ENCODE measurements around the gene CLDN25.
"Not testable (repeated sequence)": the region's sequence is repeated elsewhere in the genome, so short reads cannot be mapped to it uniquely, and the experiment has no call there.

CLDN25 gene

GRCh38 chr11:113752932-113753331 is 26.7 kb upstream of the CLDN25 start:
- H3K4me3 ChIP-seq (ENCODE audit: low read depth, low read length), result no peak overlapping the region
- no peaks in the 10 kb centered on the region for H3K79me2 ChIP-seq (ENCODE audit: control insufficient read depth, insufficient read depth, low read length, poor library complexity)
- H3K4me1 ChIP-seq (ENCODE audit: control insufficient read depth in 1 of 2, insufficient read depth in 2 of 2, low read length in 2 of 2), result no peaks in the 10 kb centered on the region
- H2AFZ ChIP-seq (ENCODE audit: insufficient read depth, low read length, poor library complexity), result no peak overlapping the region
- H3K4ac ChIP-seq (ENCODE audit: low read depth, low read length), result no peak overlapping the region
- WGBS (ENCODE audit: extremely low coverage, insufficient coverage, insufficient read length), result no CpG with 5 or more reads among the region's 3 CpGs
- H3K79me1 ChIP-seq (ENCODE audit: low read length), result no peaks in the 10 kb centered on the region
- H2AK5ac ChIP-seq (ENCODE audit: low read length), result no peak overlapping the region
- no peak for DNase-seq
- no peak overlapping the region for H2BK12ac ChIP-seq (ENCODE audit: low read length)
- H3K9me3 ChIP-seq (ENCODE audit: insufficient read depth, low read depth, low read length), result no peaks in the 10 kb centered on the region
- H3K4me2 ChIP-seq (ENCODE audit: low read length), result no peak overlapping the region
- no peak overlapping the region for H2BK120ac ChIP-seq (ENCODE audit: insufficient read depth, low read length, poor library complexity)
- H4K8ac ChIP-seq (ENCODE audit: low read depth, low read length), result no peak overlapping the region
- no peak overlapping the region for H3K9ac ChIP-seq (ENCODE audit: low read length)
- no peak overlapping the region for H4K12ac ChIP-seq (ENCODE audit: low read depth, low read length)
- H3K14ac ChIP-seq (ENCODE audit: low read length), result no peak overlapping the region
- no peak overlapping the region for H4K91ac ChIP-seq (ENCODE audit: low read depth, low read length)
- no peak overlapping the region for H3K23ac ChIP-seq (ENCODE audit: low read length)
- no peaks in the 10 kb centered on the region for H3K27me3 ChIP-seq (ENCODE audit: insufficient read depth, low read length)
- H2BK5ac ChIP-seq (ENCODE audit: low read depth, low read length, poor library complexity), result no peak overlapping the region
- no peak overlapping the region for H3K27ac ChIP-seq (ENCODE audit: low read depth, low read length)
- H3K36me3 ChIP-seq (ENCODE audit: control insufficient read depth in 1 of 2, insufficient read depth in 2 of 2, low read length in 2 of 2), result peaks cover 3 to 12% of the 10 kb centered on the region in 2 experiments
- H3K18ac ChIP-seq (ENCODE audit: low read length), result no peak overlapping the region

GRCh38 chr11:113760241-113760640 is 19.4 kb upstream of the CLDN25 start:
- Histone ChIP-seq H3K14ac (ENCODE audit: low read length) (no peak overlapping the region), H3K79me2 (ENCODE audit: control insufficient read depth, insufficient read depth, low read length, poor library complexity) (no peaks in the 10 kb centered on the region), H3K4me3 (ENCODE audit: low read depth, low read length) (no peak overlapping the region), H4K12ac (ENCODE audit: low read depth, low read length) (no peak overlapping the region), H2AK5ac (ENCODE audit: low read length) (no peak overlapping the region), H2BK12ac (ENCODE audit: low read length) (no peak overlapping the region), H3K4ac (ENCODE audit: low read depth, low read length) (no peak overlapping the region), H2AFZ (ENCODE audit: insufficient read depth, low read length, poor library complexity) (no peak overlapping the region), H4K8ac (ENCODE audit: low read depth, low read length) (no peak overlapping the region), H3K18ac (ENCODE audit: low read length) (no peak overlapping the region), H2BK5ac (ENCODE audit: low read depth, low read length, poor library complexity) (no peak overlapping the region), H2BK120ac (ENCODE audit: insufficient read depth, low read length, poor library complexity) (no peak overlapping the region), H3K4me2 (ENCODE audit: low read length) (no peak overlapping the region), H3K27me3 (ENCODE audit: insufficient read depth, low read length) (no peaks in the 10 kb centered on the region), H4K91ac (ENCODE audit: low read depth, low read length) (no peak overlapping the region), H3K36me3 (ENCODE audit: control insufficient read depth in 1 of 2, insufficient read depth in 2 of 2, low read length in 2 of 2) (peaks cover 9 to 17% of the 10 kb centered on the region in 2 experiments), H3K9ac (ENCODE audit: low read length) (no peak overlapping the region), H3K9me3 (ENCODE audit: insufficient read depth, low read depth, low read length) (no peaks in the 10 kb centered on the region), H3K27ac (ENCODE audit: low read depth, low read length) (no peak overlapping the region), H3K23ac (ENCODE audit: low read length) (no peak overlapping the region), H3K4me1 (ENCODE audit: control insufficient read depth in 1 of 2, insufficient read depth in 2 of 2, low read length in 2 of 2) (no peaks in the 10 kb centered on the region), H3K79me1 (ENCODE audit: low read length) (no peaks in the 10 kb centered on the region)
- no peak for DNase-seq
- WGBS (ENCODE audit: extremely low coverage, insufficient coverage, insufficient read length), result no CpG with 5 or more reads among the region's 3 CpGs

GRCh38 chr11:113763040-113763439 is 16.6 kb upstream of the CLDN25 start:
- no CpG with 5 or more reads among the region's 2 CpGs for WGBS (ENCODE audit: extremely low coverage, insufficient coverage, insufficient read length)
- not testable (repeated sequence) for H3K4ac ChIP-seq (ENCODE audit: low read depth, low read length); H2BK12ac ChIP-seq (ENCODE audit: low read length); H3K23ac ChIP-seq (ENCODE audit: low read length); H3K79me1 ChIP-seq (ENCODE audit: low read length); H3K4me1 ChIP-seq (ENCODE audit: control insufficient read depth in 1 of 2, insufficient read depth in 2 of 2, low read length in 2 of 2); H3K9ac ChIP-seq (ENCODE audit: low read length); H4K8ac ChIP-seq (ENCODE audit: low read depth, low read length); H2AFZ ChIP-seq (ENCODE audit: insufficient read depth, low read length, poor library complexity); H3K27ac ChIP-seq (ENCODE audit: low read depth, low read length); H4K12ac ChIP-seq (ENCODE audit: low read depth, low read length); H2BK120ac ChIP-seq (ENCODE audit: insufficient read depth, low read length, poor library complexity); DNase-seq; H3K14ac ChIP-seq (ENCODE audit: low read length); H2AK5ac ChIP-seq (ENCODE audit: low read length); H3K9me3 ChIP-seq (ENCODE audit: insufficient read depth, low read depth, low read length); H3K4me2 ChIP-seq (ENCODE audit: low read length); H3K4me3 ChIP-seq (ENCODE audit: low read depth, low read length); H3K18ac ChIP-seq (ENCODE audit: low read length); H2BK5ac ChIP-seq (ENCODE audit: low read depth, low read length, poor library complexity); H3K27me3 ChIP-seq (ENCODE audit: insufficient read depth, low read length); H4K91ac ChIP-seq (ENCODE audit: low read depth, low read length); H3K79me2 ChIP-seq (ENCODE audit: control insufficient read depth, insufficient read depth, low read length, poor library complexity)
- peaks cover 8 to 13% of the 10 kb centered on the region in 2 experiments for H3K36me3 ChIP-seq (ENCODE audit: control insufficient read depth in 1 of 2, insufficient read depth in 2 of 2, low read length in 2 of 2)

- H4K8ac ChIP-seq (ENCODE audit: low read depth, low read length), result no peak overlapping the region
- WGBS (ENCODE audit: extremely low coverage, insufficient coverage, insufficient read length), result no CpG with 5 or more reads among the region's 2 CpGs
These were observed 14.9 kb upstream of the CLDN25 start for GRCh38 chr11:113764527-113765219.

More at GRCh38 chr11:113764527-113765219, 14.9 kb upstream of the CLDN25 start:
- peak overlapping the region; percentile 75 for H3K23ac ChIP-seq (ENCODE audit: low read length)
- no peak overlapping the region for H3K27ac ChIP-seq (ENCODE audit: low read depth, low read length)
- H3K4me3 ChIP-seq (ENCODE audit: low read depth, low read length), result no peak overlapping the region
- H2AK5ac ChIP-seq (ENCODE audit: low read length), result no peak overlapping the region
- no peaks in the 10 kb centered on the region for H3K9me3 ChIP-seq (ENCODE audit: insufficient read depth, low read depth, low read length)
- no peak overlapping the region for H2AFZ ChIP-seq (ENCODE audit: insufficient read depth, low read length, poor library complexity)
- no peak overlapping the region for H4K12ac ChIP-seq (ENCODE audit: low read depth, low read length)
- no peak overlapping the region for H3K4me2 ChIP-seq (ENCODE audit: low read length)
- no peak for DNase-seq
- H3K27me3 ChIP-seq (ENCODE audit: insufficient read depth, low read length), result no peaks in the 10 kb centered on the region
- no peaks in the 10 kb centered on the region for H3K79me1 ChIP-seq (ENCODE audit: low read length)
- no peak overlapping the region for H3K9ac ChIP-seq (ENCODE audit: low read length)
- H3K4ac ChIP-seq (ENCODE audit: low read depth, low read length), result no peak overlapping the region
- H3K14ac ChIP-seq (ENCODE audit: low read length), result no peak overlapping the region
- H3K36me3 ChIP-seq (ENCODE audit: control insufficient read depth in 1 of 2, insufficient read depth in 2 of 2, low read length in 2 of 2), result peaks cover 4 to 10% of the 10 kb centered on the region in 2 experiments
- no peak overlapping the region for H2BK120ac ChIP-seq (ENCODE audit: insufficient read depth, low read length, poor library complexity)
- H3K79me2 ChIP-seq (ENCODE audit: control insufficient read depth, insufficient read depth, low read length, poor library complexity), result no peaks in the 10 kb centered on the region
- no peak overlapping the region for H3K18ac ChIP-seq (ENCODE audit: low read length)
- H2BK12ac ChIP-seq (ENCODE audit: low read length), result no peak overlapping the region
- H2BK5ac ChIP-seq (ENCODE audit: low read depth, low read length, poor library complexity), result no peak overlapping the region
- no peaks in the 10 kb centered on the region for H3K4me1 ChIP-seq (ENCODE audit: control insufficient read depth in 1 of 2, insufficient read depth in 2 of 2, low read length in 2 of 2)
- H4K91ac ChIP-seq (ENCODE audit: low read depth, low read length), result no peak overlapping the region

Data from trophoblast cell (in vitro differentiated cells and primary cell).